Lower lobe of right lung (tissue), 2 donors: ENCODE measurements around the gene RP9. TPM values are rescaled to one million over a fixed set of nuclear protein-coding genes. Genes with fewer than 3 reads are reported as not detected.

Experiments used
- ATAC-seq, 2 donors: fragments of 200-7000 bp; cut with Tn5 transposase; one replicate each; pipeline ENCODE4 v1.9.1; 2020 to 2022; ENCODE audit warnings: mild to moderate bottlenecking in 2 of 2, moderate library complexity in 2 of 2
- DNase-seq: peaks from one replicate; pipeline ENCODE4 v3.0.0-alpha.2; 2020
- H3K27ac ChIP-seq: fragments of 200-600 bp; one replicate; pipeline ENCODE4 v1.8.0; 2022
- H3K27me3 ChIP-seq: fragments of 200-600 bp; one replicate; pipeline ENCODE4 v1.8.0; 2022; ENCODE audit warnings: low read depth
- H3K36me3 ChIP-seq: fragments of 200-600 bp; one replicate; pipeline ENCODE4 v1.8.0; 2022; ENCODE audit warnings: mild to moderate bottlenecking
- H3K4me1 ChIP-seq: fragments of 200-600 bp; one replicate; pipeline ENCODE4 v1.8.0; 2022
- H3K4me3 ChIP-seq: fragments of 200-600 bp; one replicate; pipeline ENCODE4 v1.8.0; 2022; ENCODE audit warnings: mild to moderate bottlenecking
- H3K9me3 ChIP-seq: fragments of 200-600 bp; one replicate; pipeline ENCODE4 v1.8.0; 2022
- CTCF ChIP-seq: fragments of 200-600 bp; IDR thresholded peaks from one replicate; pipeline ENCODE4 v1.8.0; 2022; ENCODE audit warnings: antibody characterized with exemption, mild to moderate bottlenecking
- intact Hi-C: fragments of 100-400 bp; cut with DNase I; formaldehyde crosslinking; loops from one replicate; pipeline ENCODE4 v1.11.0; 2022
- total RNA-seq: library from RNA; stranded (reverse); fragmentation: NEBNext Ultra II Directional; extraction: Animal tissue kit (Norgen Biotek cat#: 25700); gene quantifications from one replicate; pipeline ENCODE4 v1.2.1, GENCODE V29; 2021
- donor health status: DM: no; HTN: yes; CAD: no; lungs with severe emphysema.

RP9 gene
- total RNA-seq, 1 donor from 2014 or later: 11.6 TPM

GRCh38 chr7:33079763-33080690 lies 29.2 kb downstream of the RP9 start:
- ATAC-seq (no peak), DNase-seq (no peak)
- Histone ChIP-seq H3K4me3 (no peak overlapping the region), H3K27ac (no peak overlapping the region), H3K4me1 (no peaks in the 10 kb centered on the region), H3K36me3 (no peaks in the 10 kb centered on the region), H3K27me3 (no peaks in the 10 kb centered on the region), H3K9me3 (no peaks in the 10 kb centered on the region)
- intact Hi-C loops: no loop called here
- no peak for TF ChIP-seq CTCF

GRCh38 chr7:33079096-33079495 lies 30.1 kb downstream of the RP9 start:
- H3K9me3 ChIP-seq: no peaks in the 10 kb centered on the region
- no peak for TF ChIP-seq CTCF
- no peaks in the 10 kb centered on the region for H3K36me3 ChIP-seq
- DNase-seq (no peak), ATAC-seq (no peak)
- no peak overlapping the region for H3K4me3 ChIP-seq
- no peak overlapping the region for H3K27ac ChIP-seq
- no peaks in the 10 kb centered on the region for H3K27me3 ChIP-seq
- H3K4me1 ChIP-seq: no peaks in the 10 kb centered on the region
- intact Hi-C loops: no loop called here

GRCh38 chr7:33076737-33077136 lies 32.5 kb downstream of the RP9 start:
- ATAC-seq: no peak
- H3K36me3 ChIP-seq: no peaks in the 10 kb centered on the region
- TF ChIP-seq CTCF: no peak

GRCh38 chr7:33075818-33076518 lies 33.2 kb downstream of the RP9 start:
- DNase-seq: no peak
- no peak for TF ChIP-seq CTCF

More at GRCh38 chr7:33076737-33077136, 32.5 kb downstream of the RP9 start:
- intact Hi-C loops: no loop called here
- Histone ChIP-seq H3K27ac (no peak overlapping the region), H3K4me3 (no peak overlapping the region), H3K9me3 (no peaks in the 10 kb centered on the region), H3K27me3 (no peaks in the 10 kb centered on the region), H3K4me1 (no peaks in the 10 kb centered on the region)
- DNase-seq: no peak

GRCh38 chr7:33073243-33073642 lies 36.0 kb downstream of the RP9 start:
- intact Hi-C loops: no loop called here
- no peak for ATAC-seq
- no peak overlapping the region for H3K4me3 ChIP-seq
- DNase-seq: no peak
- H3K27me3 ChIP-seq: no peaks in the 10 kb centered on the region
- no peak for TF ChIP-seq CTCF
- H3K4me1 ChIP-seq: no peaks in the 10 kb centered on the region
- no peak overlapping the region for H3K27ac ChIP-seq
- H3K9me3 ChIP-seq: peaks cover 8% of the 10 kb centered on the region
- no peaks in the 10 kb centered on the region for H3K36me3 ChIP-seq

More at GRCh38 chr7:33075818-33076518, 33.2 kb downstream of the RP9 start:
- Histone ChIP-seq H3K27ac (no peak overlapping the region), H3K4me3 (no peak overlapping the region), H3K36me3 (no peaks in the 10 kb centered on the region), H3K4me1 (no peaks in the 10 kb centered on the region), H3K27me3 (no peaks in the 10 kb centered on the region), H3K9me3 (no peaks in the 10 kb centered on the region)
- no peak for ATAC-seq
- intact Hi-C loops: no loop called here
